A549 treated with ZK216348 at 1 μM for 4 hours (cell line): Measurements from ENCODE around the gene ZDHHC22. TPM values are rescaled to one million over a fixed set of nuclear protein-coding genes. Genes with fewer than 3 reads are reported as not detected.

Source experiments
- total RNA-seq: library from RNA; stranded (reverse); fragments of 200-300 nt; extraction: Qiagen RNA extraction; gene quantifications from 5 replicates; pipeline ENCODE4 v1.2.3, GENCODE V29; 2022; ENCODE audit warnings: low read depth

ZDHHC22 gene
- total RNA-seq, result 0.13 to 0.20 TPM (median 0.20 TPM) in 5 replicates

GRCh38 chr14:77141214-77142004, at the start of gene ZDHHC22:
Gene ZDHHC22, minus strand, starts transcription at chr14:77141791. Its CDS starts 2,053 bp downstream, at chr14:77139738.

GRCh38 chr14:77181603-77182437, 40.2 kb upstream of the ZDHHC22 start, which contains the start of gene TMEM63C:
Gene TMEM63C, plus strand, starts transcription at chr14:77181798. Its CDS starts 37,016 bp downstream, at chr14:77218814.

GRCh38 chr14:77097700-77098528, 43.7 kb downstream of the ZDHHC22 start, which contains the start of gene CIPC:
Gene CIPC, plus strand, starts transcription at chr14:77098258. Its CDS starts 7,451 bp downstream, at chr14:77105709.

Other genes starting within 250 kb of the ZDHHC22 start
- 10.6 to 22.4 TPM (median 22.0 TPM) in 5 replicates for gene IRF2BPL, start 113.1 kb downstream of the ZDHHC22 start, total RNA-seq
- gene CIPC, start 43.5 kb downstream of the ZDHHC22 start, total RNA-seq, result 6.0 to 9.0 TPM (median 7.8 TPM) in 5 replicates
- gene TMEM63C, start 40.0 kb upstream of the ZDHHC22 start, total RNA-seq, result 1.1 to 3.3 TPM (median 2.2 TPM) in 5 replicates
- gene NGB, start 129.4 kb upstream of the ZDHHC22 start, total RNA-seq, result not detected in 5 replicates
- gene POMT2, start 179.1 kb upstream of the ZDHHC22 start, total RNA-seq, result 30.3 to 33.9 TPM (median 32.0 TPM) in 5 replicates
- gene GSTZ1, start 179.2 kb upstream of the ZDHHC22 start, total RNA-seq, result 32.3 to 42.7 TPM (median 36.0 TPM) in 5 replicates
- 3.6 to 8.2 TPM (median 7.4 TPM) in 5 replicates for gene TMED8, start 235.3 kb upstream of the ZDHHC22 start, total RNA-seq
- 1.9 to 3.1 TPM (median 1.9 TPM) in 5 replicates for gene SAMD15, start 235.6 kb upstream of the ZDHHC22 start, total RNA-seq